Stimulated activated CD8-positive, alpha-beta memory T cell treated with anti-CD3 and anti-CD28 coated beads, Interleukin-2, amount 100 ng/mL, for 1 hour (primary cell): ENCODE measurements around the gene OTC.
A peak's percentile ranks its signal among the peaks of the same experiment; 100 is the strongest.

Experiments
- DNase-seq, 2 donors: peaks; one replicate each; pipeline ENCODE4 v3.0.0-alpha.2; 2020; ENCODE audit warnings: low read depth in 2 of 2

OTC gene

GRCh38 chrX:38352362-38352761, at the start of gene OTC:
TSS of gene OTC (plus strand) at chrX:38352604. CDS start at chrX:38352697, 93 bp downstream.
- DNase-seq = no peak

- DNase-seq = no peak
Measured at GRCh38 chrX:38304010-38304409, 48.4 kb upstream of the OTC start.

DNA sequence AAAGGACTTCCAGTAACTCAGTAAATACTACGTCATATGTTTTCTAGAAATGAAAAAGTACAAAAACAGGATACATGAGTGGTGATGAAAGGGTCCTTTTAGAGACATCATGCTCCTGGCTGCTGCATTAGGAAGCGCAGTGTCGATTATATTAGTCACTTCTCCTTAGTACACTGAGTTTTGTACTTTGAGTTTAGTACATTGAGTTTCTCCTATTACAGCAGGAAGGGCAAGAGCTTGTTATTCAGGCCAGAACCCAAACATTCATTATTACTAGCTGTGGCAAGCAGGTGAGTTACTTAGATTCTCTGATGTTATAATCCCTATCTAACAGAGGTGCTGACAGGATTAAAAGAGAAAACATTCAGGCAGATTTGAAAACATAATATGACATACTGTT, 46.4 kb upstream of the OTC start:
- DNase-seq = no peak

- no peak for DNase-seq
Measured at GRCh38 chrX:38311743-38312142, 40.7 kb upstream of the OTC start.

DNA sequence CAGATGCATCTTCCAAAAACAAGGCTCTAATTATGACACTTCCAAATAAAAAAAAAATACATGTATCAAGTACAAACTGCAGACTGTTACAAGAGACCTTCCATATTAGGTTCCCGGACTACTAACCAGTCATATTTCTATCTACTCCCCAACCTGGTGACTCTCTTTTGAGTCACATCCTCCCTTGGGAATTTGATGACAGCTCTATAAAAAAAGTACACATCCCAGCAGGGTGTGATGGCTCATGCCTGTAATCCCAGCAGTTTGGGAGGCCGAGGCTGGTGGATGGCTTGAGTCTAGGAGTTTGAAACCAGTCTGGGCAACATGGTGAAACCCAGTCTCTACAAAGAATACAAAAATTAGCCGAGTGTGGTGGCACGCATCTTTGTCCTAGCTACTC, 40.0 kb upstream of the OTC start:
- no peak for DNase-seq

- no peak for DNase-seq
Measured at GRCh38 chrX:38313190-38313589, 39.2 kb upstream of the OTC start.

GRCh38 chrX:38315186-38315585, 37.2 kb upstream of the OTC start:
- DNase-seq = no peak

- no peak for DNase-seq
Measured at GRCh38 chrX:38318196-38318595, 34.2 kb upstream of the OTC start.

- no peak for DNase-seq
Measured at GRCh38 chrX:38318606-38319005, 33.8 kb upstream of the OTC start.

DNA sequence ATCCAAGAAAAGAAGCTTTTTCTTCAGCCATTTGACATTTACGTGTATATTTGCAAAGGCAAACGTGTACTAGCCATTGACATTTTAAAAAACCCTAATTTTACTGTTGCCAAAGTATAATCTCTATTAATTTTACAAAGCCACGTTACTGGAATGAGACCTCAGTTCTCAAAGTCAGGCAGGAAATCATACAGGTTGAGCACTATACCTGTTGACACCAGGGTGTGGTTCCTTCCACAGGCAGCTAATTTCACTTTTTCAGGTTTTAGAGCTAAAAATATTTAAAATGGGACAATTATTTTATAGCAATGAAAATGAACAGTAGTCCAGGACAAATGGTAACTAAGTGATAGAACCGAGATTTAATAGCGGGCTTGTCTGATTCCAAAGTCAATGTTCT, 31.6 kb upstream of the OTC start:
- DNase-seq = no peak

GRCh38 chrX:38326086-38326485, 26.3 kb upstream of the OTC start:
- DNase-seq = no peak

DNA sequence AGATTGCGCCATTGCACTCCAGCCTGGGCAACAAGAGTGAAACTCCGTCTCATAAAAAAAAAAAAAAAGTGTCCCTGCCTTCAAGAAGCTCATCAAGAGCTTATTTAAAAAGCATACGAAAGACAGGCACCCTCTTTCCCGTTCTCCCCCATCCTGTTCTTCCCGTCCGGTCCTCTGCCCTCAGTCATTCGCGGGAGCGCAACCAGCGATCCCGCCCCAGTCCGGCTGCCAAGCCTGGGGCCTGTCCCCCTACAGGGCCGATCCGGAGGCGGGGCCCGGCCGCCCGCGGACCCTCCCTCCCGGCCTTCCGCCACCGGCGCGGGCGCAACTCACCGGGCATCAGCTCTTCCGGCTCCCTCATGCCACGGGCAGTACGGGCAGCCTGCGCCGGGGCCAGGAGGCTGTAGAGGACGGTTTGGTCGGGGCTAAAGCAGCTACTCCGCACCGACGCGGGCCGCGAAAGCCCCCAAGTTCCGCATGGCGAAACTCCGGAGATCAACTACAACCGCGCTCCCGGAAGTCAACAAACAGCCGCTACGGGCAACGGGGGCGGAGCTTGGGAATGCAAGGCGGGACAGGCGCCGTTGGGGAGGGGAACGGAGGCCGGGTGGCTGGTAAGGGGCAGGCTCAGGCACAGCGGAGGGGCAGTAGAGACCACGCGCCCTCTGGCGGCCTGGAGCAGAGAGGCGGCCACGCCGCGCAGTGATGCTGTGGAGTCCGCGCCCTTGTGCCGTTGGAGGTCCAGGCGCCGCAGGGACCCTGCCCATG, 25.2 kb upstream of the OTC start, which contains the start of gene RPGR:
RPGR (minus strand) TSS at position 503 of the 768 bp plus-strand sequence; CDS start at position 361, 142 bp downstream.
- peak; percentile 77 to 78 for DNase-seq

GRCh38 chrX:38327775-38328081, 24.7 kb upstream of the OTC start:
- no peak for DNase-seq

- no peak for DNase-seq
Measured at GRCh38 chrX:38332505-38332904, 19.9 kb upstream of the OTC start.

- DNase-seq = no peak
Measured at GRCh38 chrX:38335382-38335781, 17.0 kb upstream of the OTC start.

- no peak for DNase-seq
Measured at GRCh38 chrX:38336538-38337240, 15.7 kb upstream of the OTC start.

GRCh38 chrX:38341442-38341841, 11.0 kb upstream of the OTC start:
- DNase-seq = no peak

DNA sequence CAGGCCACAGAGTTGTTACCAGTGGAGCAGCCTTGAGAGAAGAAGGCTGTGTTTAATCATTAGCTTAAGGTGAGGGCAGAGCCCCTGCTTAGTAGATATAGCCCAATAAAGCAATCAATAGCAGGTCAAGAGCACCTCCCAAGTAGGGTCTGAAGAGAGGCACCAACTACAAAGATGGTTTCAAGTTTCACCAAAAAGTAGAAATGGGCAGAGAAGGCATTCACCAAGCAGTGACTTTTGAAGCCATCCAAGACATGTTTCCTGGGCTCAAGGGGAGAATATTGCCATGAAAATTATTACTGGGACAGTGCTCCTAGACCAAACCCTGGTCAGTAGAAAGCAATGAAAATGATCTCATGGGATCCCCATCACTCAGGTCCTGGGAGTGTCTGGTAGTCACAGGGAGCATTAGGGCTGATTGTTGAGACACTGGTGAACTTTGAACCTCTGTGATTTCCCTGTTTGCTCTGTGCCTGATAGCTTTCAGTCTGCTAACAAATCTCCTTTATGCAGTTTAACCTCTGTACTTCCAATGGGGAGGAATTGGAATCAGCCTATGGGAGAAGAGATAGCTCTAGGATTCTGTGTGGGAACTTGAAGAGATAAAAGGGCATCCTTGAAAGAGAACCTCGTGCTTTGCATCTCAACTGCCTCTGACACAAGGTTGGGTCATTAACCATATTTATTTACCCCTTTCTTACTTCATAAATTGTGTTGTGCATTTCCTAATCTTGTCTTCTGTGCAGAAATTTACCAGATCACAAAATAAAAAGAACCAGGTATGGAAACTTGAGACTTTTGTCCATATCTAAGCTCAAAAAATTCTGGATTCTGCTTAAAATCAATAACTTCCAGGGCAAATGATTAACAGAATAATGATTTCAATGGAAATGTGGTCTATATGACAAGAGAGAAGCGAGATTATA, 9.3 kb upstream of the OTC start:
- DNase-seq = no peak

DNA sequence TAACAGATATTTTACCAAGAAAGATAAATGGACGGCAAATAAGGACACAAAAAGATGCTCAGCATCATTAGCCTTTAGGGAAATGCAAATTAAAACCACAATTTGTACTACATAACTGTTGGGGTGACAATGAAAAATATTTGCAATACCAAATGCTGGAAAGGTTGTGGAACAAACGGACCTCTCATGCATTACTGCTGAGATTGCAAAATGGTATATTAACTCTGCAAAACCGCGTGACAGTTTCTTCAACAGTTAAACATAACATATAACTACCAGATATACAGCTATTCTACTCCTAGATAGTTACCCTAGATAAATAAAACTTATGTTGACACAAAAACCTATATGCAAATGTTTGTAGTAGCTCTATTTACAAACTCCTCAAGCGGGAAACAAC, 6.3 kb upstream of the OTC start:
- DNase-seq = no peak

DNA sequence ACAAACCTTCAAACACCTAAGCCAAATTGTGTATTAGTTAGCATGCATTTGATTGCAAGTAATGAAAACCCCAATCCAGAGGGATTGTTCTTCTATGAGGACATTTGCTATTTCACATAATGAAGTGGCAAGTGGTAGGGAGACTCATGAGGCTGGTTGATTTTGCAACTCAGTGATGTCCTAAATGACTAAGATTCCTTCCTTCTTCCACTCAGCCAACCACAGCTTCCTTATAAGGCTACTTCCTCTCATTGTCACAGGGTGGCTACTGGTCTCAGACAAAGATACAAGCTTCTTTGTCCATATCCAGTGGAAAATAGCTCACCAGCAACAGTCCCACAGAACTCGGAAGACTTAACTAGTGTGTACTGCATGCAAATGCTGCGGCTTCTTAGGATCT, 5.3 kb upstream of the OTC start:
- no peak for DNase-seq

- no peak for DNase-seq
Measured at GRCh38 chrX:38351346-38351745, 1.1 kb upstream of the OTC start.

DNA sequence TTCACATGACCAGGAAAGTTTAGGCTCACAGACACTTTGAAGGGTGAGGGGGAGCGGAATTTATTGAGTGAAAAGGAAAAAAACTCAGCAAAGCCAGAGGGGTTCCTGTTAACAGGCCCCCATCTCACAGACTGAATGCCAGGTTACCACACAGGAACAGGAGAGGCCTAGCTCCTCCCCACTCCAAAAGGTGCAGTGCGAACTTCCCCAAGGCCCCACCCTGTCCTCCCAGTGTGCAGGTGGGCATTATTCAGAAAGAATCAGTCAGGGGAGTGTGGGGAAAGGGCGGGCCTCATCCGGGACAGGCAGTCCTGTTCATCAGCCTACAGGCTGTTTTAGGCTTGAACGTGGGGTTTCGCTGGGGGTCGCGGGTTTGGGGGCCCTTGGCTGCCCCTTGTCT, 4.0 kb downstream of the OTC start:
- DNase-seq = no peak
